Measurements from ENCODE around the gene RIOK3.
A peak's percentile ranks its signal among the peaks of the same experiment; 100 is the strongest.
"Not testable (repeated sequence)": the region's sequence is repeated elsewhere in the genome, so short reads cannot be mapped to it uniquely, and the experiment has no call there.

The RIOK3 gene, protein sequence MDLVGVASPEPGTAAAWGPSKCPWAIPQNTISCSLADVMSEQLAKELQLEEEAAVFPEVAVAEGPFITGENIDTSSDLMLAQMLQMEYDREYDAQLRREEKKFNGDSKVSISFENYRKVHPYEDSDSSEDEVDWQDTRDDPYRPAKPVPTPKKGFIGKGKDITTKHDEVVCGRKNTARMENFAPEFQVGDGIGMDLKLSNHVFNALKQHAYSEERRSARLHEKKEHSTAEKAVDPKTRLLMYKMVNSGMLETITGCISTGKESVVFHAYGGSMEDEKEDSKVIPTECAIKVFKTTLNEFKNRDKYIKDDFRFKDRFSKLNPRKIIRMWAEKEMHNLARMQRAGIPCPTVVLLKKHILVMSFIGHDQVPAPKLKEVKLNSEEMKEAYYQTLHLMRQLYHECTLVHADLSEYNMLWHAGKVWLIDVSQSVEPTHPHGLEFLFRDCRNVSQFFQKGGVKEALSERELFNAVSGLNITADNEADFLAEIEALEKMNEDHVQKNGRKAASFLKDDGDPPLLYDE

DNA sequence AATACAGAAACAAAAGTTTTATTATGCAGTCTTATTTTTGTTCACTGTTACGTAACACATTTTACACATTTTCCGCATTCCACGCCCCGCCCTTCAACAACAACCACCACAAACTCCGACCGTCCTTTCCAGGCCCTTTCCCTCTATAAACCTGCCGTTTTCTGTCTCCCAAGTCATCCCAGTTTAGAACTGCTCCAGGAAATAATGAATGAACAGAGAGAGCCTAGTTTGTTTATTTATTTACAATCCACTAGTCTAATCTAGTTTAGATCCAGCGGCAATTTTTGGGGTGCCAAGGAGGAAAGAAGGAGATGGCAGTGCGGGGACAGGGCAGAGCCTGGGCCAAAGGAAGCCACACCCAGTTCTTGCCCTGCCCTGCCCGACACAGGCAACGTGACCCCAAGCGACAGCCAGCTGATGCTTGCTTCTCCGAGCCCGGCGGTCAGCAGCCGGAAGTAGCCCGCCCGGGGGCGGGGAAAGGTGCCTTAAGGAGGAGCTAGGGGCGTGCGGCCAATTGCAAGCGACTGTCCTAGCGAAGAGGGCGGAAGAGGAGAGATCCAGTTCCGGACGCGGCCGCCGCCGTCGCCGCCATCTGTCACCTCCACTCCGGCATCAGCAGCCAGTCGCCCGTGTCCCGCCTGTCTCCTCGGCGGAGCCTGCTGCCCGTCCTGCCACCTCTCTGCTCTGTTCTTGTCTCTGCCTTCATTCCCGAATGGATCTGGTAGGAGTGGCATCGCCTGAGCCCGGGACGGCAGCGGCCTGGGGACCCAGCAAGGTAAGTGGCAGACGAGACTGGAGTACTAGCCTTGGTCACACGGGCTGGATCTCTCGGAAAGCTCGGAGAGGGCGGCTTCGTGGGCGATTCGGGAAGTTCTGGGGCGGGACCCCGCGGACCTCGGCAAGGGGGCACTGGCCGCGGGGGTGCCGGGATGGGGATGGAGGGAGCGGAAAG lies at the start of gene RIOK3:
Gene RIOK3, plus strand, starts transcription at position 560 of the 952 bp plus-strand sequence. Its CDS starts 153 bp downstream, at position 713.
- peak; percentile 92 for DNase-seq

GRCh38 chr18:23403310-23403709 lies 49.8 kb upstream of the RIOK3 start:
- DNase-seq: no peak

GRCh38 chr18:23405636-23406035 lies 47.5 kb upstream of the RIOK3 start:
- DNase-seq: no peak

- DNase-seq: no peak
Observed at GRCh38 chr18:23406271-23406787, 46.8 kb upstream of the RIOK3 start.

DNA sequence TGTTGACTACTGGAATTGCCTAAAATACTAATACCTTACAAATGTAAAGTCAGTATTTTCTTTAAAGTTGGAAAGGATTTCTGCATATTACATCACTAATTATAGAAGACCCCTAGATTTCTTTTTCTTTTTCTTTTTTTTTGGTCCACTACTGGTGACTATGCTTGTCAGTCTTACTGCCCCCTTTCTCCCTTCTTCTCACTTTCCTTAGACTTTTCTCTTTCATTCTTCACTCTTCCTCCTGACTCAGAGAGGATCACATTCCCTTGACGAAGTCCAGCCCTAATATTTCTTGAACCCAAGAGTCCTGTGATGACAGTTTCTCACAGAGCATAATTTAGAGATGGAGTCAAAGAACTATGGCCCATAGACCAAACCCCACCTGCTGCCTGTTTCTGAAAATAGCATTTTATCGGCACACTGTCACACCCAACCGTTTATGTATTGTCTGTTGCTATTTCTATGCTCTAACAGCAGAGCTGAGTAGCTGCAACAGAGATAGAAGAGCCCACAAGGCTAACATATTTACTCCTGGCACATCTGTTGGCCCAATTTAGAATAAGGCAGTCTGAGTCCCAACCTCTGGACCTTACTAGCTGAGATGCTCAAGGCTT lies 40.6 kb upstream of the RIOK3 start:
- no peak for DNase-seq

GRCh38 chr18:23415515-23415914 lies 37.6 kb upstream of the RIOK3 start:
- DNase-seq: no peak

DNA sequence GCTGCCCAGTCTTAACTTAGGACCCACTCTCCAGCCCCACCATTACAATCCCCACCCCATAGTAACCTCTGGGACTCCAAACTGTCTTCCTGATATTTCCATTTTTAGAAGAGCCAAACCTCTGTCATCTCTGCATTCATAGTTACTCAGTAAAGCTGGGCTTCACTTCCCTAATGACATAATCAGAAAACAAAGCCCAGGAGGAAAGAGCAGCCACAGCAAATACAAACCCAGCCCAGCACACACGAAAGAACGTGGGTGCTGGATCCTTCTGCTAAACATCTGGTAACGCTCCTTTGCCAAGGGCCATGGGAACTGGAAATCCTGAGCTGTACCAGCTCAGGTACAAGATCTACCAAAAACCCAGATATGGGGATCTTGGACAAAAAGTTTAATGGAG lies 36.8 kb upstream of the RIOK3 start:
- DNase-seq: no peak

GRCh38 chr18:23421277-23421676 lies 31.8 kb upstream of the RIOK3 start:
- DNase-seq: no peak

DNA sequence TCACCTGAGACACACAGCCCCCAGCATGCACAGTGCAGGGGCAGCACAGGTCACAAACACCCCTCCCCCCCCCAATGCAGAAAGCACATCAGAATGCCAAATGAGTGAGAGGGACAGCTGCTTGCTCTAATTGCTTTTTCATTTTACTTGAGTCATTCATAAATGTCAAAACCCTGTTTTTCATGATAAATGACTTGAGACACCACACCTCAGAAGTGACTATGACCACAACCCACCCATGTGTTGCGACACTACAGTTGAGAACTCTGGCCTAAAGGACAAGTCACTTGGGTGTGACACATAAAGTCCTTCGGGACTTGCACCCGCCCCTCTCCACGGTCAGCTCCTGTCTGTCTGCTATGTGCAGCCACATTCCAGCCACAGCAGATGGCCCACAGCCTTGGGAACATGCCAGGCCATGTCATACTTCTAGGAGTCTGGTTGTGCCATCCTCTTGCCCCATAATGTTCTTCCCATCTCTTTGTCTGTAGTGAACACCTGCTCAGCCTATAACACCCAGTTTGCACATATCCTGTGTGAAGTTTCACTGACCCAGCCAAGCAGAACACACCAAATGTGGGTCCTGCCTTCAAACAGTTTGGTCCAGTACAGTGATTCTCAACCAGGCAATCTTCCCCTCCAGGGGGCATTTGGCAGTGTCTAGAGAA lies 30.2 kb upstream of the RIOK3 start:
- DNase-seq: no peak

DNA sequence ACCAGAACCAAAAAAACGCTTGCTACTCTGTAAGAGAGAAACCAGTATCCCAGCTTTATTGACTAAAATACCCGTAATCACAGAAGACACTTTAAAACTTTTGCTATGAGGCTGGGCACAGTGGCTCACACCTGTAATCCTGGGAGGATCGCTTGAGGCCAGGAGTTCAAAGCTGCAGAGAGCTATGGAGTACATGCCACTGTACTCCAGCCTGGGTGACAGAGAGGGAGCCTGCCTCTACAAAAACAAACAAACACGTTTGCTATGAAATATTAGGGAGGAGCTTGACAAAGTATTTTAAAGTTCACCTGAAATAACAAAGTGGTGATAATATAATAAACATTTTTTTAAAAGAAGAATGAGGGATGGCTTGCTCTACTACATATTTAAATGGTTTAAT lies 28.5 kb upstream of the RIOK3 start:
- DNase-seq: no peak

- DNase-seq: no peak
Observed at GRCh38 chr18:23428821-23429220, 24.3 kb upstream of the RIOK3 start.

DNA sequence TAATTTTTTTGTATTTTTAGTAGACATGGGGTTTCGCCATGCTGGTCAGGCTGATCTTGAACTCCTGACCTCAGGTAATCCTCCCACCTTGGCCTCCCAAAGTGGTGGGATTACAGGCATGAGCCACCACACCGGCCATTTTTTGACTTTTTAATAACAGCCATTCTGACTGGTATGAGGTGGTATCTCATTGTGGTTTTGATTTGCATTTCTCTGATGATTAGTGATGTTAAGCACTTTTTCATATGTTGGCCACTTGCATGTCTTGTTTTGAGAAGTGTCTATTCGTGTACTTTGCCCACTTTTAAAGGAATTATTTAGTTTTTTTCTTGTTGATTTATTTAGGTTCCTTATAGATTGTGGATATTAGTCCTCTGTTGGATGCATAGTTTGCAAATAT lies 23.5 kb upstream of the RIOK3 start:
- DNase-seq: not testable (repeated sequence)

DNA sequence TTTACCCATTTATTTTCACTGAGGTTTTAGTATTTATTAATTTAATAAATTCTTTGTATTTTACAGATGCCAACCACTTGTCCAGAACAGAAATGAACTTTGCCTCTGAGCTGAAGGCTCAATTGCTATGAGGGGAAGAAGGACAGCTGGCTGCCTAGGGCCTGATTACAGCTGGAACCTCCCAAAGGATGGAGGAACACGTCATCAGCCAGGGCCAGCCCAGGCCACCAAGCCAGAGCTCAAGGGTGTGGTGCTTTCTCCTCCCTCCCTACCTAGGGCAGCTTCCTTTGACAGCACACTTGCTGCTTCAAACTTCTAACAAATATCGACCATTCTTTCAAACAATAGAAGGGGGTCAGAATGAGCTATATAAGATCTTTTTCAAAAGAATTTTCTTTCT lies 19.7 kb upstream of the RIOK3 start:
- no peak for DNase-seq

DNA sequence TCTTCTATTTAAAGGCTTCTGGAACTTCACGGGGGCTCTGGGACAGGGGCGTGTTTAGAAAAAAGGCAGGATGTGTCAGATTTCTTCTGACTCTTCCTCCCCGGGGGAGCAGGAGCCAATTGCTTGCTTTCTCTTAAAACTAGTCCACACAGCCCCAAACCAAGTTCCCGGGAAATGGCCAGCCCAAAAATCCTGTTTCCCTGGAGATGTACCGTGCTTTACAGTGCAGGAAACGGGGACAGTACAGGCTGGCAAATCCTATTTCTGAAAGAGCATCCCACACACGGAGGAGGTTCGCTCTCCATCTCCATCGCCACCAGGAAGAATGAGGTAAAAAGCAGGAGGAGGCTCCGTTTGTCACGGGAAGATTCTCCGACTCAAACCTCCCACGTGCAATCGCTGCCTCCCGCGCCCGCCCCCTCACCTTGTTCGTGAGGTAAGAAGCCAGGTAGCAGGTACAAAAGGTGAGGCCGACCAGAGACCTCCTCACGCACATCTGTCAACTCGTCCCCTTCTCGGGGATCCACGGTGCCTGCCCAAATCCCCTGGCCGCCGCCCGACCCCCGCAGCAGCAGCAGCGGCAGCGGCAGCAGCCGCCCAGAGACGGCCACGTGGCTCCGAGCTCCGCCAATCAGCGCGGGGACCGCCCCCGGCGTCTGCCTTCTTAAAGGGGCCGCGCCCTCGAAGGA lies 15.6 kb upstream of the RIOK3 start:
- DNase-seq: peak; percentile 36

DNA sequence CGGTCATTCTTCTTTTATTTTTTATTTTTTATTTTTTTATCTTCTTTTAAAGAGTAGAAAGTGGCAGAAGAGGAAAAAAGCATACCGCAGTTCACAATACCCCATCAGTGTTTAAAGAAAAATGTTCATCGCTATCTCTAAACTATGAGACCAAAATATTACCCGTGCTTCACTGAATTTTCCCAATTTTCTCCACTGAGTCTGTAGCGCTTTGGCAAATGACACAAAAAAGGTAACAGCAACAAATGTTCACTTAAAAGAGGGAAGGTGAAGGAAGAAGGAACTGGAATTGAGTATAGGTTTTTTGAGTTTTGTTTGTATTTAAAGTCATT lies 15.1 kb upstream of the RIOK3 start:
- no peak for DNase-seq

- no peak for DNase-seq
Observed at GRCh38 chr18:23438608-23439366, 14.3 kb upstream of the RIOK3 start.

DNA sequence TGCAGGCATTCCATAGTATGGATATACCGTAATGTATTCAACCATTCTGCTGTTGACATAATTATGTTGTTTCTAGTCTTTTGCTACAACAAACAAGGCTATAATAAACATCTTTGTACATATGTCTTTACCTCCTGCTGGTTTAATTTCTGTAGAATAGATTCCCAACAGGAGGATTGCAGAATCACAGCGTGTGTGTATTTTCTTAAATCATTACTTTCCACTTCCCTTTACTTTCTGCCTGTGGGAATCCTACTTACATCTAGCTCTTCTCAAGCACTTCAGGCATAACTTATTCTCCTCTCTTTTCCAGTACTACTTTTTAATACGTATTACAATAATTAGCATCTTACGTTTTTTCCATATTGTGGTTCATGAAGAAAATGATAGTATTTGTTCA lies 13.0 kb upstream of the RIOK3 start:
- DNase-seq: no peak

DNA sequence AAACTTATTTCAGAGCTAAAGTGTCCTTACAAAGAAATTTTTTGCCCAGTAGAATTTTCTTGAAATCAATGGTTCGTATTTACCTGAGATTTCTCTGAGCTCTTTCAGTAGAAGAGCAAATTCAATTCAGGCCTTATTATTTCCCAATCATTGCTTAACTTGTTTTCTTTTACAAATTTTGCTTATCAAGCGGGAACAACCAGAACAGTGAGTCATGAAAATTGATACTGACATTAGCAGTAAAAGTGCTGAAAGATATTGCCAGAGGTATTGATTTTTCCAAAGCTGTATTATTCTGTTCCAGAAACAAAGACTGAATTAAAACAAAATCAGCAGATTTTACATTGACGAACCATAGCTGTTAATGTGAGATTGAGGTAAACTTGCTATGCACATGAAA lies 10.1 kb upstream of the RIOK3 start:
- no peak for DNase-seq

DNA sequence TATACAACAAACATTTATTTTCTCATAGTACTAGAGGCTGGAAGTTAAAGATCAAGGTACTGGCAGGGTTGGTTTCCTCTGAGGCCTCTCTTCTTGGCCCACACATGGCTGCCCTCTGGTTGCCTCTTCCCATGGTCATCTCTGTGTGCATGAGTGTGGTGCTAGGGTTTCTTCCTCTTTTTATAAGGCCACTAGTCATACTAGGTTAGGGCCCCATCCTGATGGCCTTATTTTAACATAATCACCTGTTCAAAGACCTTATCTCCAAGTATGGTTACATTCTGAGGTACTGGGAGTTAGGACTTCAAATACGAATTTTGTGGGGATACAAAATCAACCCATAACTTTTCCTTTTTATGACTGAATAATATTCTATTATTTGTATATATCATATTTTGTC lies 4.8 kb upstream of the RIOK3 start:
- no peak for DNase-seq

GRCh38 chr18:23450022-23450421 lies 3.1 kb upstream of the RIOK3 start:
- DNase-seq: no peak

DNA sequence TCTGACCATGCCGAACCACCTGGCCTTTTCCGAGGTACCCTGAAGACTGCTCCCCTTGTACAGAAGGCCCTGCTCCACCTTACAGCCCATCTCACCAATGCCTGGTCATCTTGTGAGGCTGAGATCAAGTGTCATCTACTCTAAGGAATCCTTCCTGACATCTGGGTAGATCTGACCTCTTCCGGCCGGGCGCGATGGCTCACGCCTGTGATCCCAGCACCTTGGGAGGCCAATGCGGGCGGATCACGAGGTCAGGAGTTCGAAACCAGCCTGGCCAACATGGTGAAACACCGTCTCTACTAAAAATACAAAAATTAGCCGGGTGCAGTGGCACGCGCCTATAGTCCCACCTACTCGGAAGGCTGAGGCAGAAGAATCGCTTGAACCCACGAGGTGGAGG lies 2.1 kb upstream of the RIOK3 start:
- DNase-seq: no peak

Data from amniotic stem cell (primary cell).